ENCODE data around the gene PHACTR3. TPM values are rescaled to one million over a fixed set of nuclear protein-coding genes. Genes with fewer than 3 reads are reported as not detected.

Gene PHACTR3
- total RNA-seq, 1 donor from 2014 or later, result 2.1 TPM

DNA sequence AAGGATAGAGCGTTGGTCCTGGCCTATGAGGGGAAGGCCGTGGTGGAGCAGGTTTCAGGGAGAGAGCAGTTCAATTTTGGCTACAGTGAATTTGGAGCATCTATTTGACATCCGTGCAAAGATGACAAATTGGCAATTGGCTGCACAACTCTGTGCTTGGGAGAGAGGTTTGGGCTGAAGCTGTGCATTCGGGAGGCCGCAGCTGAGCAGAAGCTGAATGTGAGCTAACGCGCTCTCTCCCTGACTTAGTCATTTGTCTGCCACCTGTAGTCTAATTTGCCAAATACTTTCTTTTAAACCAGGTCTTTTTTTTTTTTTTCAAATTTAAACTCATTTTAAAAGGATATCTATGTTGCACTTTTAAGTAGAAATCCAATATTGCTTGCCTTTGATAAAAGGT is 78.8 kb downstream of the PHACTR3 start:
- Mint-ChIP-seq H3K36me3 (no peaks in the 10 kb centered on the region), H3K27ac (no peak overlapping the region), H3K9me3 (no peaks in the 10 kb centered on the region), H3K27me3 (peaks cover 49% of the 10 kb centered on the region), H3K4me3 (no peak overlapping the region), H3K4me1 (ENCODE audit: unreplicated experiment) (no peaks in the 10 kb centered on the region)
- DNase-seq (ENCODE audit: extremely low spot score, unreplicated experiment), result no peak
- TF ChIP-seq, protein P1, sequence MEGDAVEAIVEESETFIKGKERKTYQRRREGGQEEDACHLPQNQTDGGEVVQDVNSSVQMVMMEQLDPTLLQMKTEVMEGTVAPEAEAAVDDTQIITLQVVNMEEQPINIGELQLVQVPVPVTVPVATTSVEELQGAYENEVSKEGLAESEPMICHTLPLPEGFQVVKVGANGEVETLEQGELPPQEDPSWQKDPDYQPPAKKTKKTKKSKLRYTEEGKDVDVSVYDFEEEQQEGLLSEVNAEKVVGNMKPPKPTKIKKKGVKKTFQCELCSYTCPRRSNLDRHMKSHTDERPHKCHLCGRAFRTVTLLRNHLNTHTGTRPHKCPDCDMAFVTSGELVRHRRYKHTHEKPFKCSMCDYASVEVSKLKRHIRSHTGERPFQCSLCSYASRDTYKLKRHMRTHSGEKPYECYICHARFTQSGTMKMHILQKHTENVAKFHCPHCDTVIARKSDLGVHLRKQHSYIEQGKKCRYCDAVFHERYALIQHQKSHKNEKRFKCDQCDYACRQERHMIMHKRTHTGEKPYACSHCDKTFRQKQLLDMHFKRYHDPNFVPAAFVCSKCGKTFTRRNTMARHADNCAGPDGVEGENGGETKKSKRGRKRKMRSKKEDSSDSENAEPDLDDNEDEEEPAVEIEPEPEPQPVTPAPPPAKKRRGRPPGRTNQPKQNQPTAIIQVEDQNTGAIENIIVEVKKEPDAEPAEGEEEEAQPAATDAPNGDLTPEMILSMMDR (conservative IDR thresholded peaks at IDR 0.05), result no peak

DNA sequence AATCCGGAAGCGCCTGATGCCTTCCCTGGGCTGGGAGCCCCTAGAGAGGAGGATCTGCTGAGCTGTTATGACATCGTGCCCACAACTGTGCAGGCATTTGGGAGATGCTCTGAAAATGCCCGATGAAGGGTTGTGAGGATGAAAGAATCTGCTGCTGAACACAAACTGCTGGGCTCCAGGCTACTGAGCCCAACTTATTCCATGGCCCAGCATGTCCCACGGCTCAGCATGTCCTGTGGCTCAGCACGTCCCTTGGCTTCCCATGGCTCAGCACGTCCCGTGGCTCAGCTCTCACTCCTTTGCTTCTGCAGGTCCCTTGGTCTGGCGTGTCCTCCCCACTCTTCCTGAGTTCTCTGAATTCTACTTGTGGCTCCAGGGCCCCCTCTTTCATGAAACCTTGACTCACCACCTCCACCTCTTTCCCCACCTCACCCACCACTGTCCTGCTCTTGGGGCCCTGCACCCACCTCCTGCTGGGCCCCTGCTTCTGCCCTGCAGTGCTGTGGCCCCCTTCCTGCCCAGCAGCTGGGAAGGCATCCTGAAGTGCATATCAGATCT is 80.4 kb downstream of the PHACTR3 start:
- TF ChIP-seq, protein P1 (conservative IDR thresholded peaks at IDR 0.05), result no peak
- no peak for DNase-seq (ENCODE audit: extremely low spot score, unreplicated experiment)
- Mint-ChIP-seq H3K4me1 (ENCODE audit: unreplicated experiment) (no peaks in the 10 kb centered on the region), H3K4me3 (no peak overlapping the region), H3K9me3 (no peaks in the 10 kb centered on the region), H3K27ac (no peak overlapping the region), H3K27me3 (peaks cover 46% of the 10 kb centered on the region), H3K36me3 (no peaks in the 10 kb centered on the region)

DNA sequence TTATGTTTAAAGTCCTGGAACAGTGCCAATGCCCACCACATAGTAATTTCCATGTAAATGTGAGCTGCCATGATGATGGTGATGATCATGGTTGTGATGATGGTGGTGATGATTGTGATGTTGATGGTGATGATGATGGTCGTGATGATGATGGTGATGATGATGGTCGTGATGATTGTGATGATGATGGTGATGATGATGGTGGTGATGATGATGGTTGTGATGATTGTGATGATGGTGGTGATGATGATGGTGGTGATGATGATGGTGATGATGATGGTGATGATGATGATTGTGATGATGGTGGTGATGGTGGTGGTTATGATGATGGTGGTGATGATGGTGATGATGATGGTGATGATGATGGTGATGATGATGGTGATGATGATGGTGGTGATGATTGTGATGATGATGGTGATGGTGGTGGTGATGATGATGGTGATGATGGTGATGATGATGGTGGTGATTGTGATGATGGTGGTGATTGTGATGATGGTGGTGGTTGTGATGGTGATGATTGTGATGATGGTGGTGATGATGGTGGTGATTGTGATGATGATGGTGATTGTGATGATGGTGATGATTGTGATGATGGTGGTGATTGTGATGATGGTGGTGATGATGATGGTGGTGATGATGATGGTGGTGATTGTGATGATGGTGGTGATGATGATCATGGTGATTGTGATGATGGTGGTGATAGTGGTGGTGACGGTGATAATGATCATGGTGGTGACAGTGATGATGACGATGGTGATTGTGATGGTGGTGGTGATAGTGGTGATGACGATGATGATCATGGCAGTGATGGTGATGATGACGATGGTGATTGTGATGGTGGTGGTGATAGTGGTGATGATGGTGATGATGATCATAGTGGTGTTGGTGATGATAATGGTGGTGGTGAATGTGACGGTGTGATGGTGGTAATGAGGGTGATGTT is 82.3 kb downstream of the PHACTR3 start:
- no peak for DNase-seq (ENCODE audit: extremely low spot score, unreplicated experiment)
- Mint-ChIP-seq H3K27me3 (peaks cover 46% of the 10 kb centered on the region), H3K4me3 (no peak overlapping the region), H3K9me3 (no peaks in the 10 kb centered on the region), H3K4me1 (ENCODE audit: unreplicated experiment) (no peaks in the 10 kb centered on the region), H3K36me3 (no peaks in the 10 kb centered on the region), H3K27ac (no peak overlapping the region)
- TF ChIP-seq, protein P1 (conservative IDR thresholded peaks at IDR 0.05), result no peak

DNA sequence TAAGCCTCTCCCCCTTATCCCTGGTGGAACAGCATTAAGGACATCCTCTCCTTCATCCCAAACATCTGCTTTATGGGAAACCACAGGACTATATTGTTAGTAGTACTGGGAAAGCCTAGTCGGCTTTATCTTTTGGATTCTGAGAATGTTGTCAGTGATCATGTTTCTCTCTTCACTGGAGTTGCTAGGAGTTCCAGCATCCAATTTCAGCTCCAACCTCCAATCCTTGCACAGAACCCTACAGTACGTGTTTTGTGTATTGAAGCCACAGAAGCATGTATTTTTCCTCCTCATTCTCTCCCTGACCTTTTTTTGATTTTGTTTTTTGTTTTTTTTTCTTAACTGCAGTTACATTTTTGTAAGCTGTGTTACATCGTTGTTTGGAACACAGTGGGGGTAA is 84.0 kb downstream of the PHACTR3 start:
- no peaks in the 10 kb centered on the region for H3K36me3 Mint-ChIP-seq
- H3K27ac Mint-ChIP-seq, result no peak overlapping the region
- DNase-seq (ENCODE audit: extremely low spot score, unreplicated experiment), result no peak
- no peaks in the 10 kb centered on the region for H3K4me1 Mint-ChIP-seq (ENCODE audit: unreplicated experiment)
- no peak overlapping the region for H3K4me3 Mint-ChIP-seq
- TF ChIP-seq, protein P1 (conservative IDR thresholded peaks at IDR 0.05), result no peak
- H3K27me3 Mint-ChIP-seq, result peaks cover 49% of the 10 kb centered on the region
- H3K9me3 Mint-ChIP-seq, result no peaks in the 10 kb centered on the region

DNA sequence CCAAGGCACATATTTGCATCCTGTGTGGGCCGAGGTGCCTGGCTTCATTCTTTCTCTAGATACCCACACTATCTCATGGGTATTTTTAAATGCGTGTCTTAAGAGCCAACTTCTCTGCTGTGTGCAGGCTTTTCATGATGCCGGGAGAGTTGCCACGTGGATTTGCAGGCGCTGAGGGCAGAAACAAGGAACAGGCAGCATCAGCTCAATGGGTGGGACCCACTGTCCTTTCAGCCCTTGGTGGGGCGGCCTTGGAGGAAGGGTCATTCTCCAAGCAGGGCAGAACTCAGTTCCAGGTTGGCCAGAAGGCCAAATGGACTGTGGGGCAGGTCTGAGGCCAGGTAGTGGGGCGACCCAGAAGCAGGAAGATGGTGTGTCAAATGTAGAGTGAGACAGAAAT is 84.7 kb downstream of the PHACTR3 start:
- Mint-ChIP-seq H3K9me3 (no peaks in the 10 kb centered on the region), H3K4me3 (no peak overlapping the region), H3K27ac (no peak overlapping the region)

More for the DNA sequence above, 84.7 kb downstream of the PHACTR3 start:
- Mint-ChIP-seq H3K27me3 (peaks cover 47% of the 10 kb centered on the region), H3K36me3 (no peaks in the 10 kb centered on the region), H3K4me1 (ENCODE audit: unreplicated experiment) (no peaks in the 10 kb centered on the region)
- TF ChIP-seq, protein P1 (conservative IDR thresholded peaks at IDR 0.05), result no peak
- DNase-seq (ENCODE audit: extremely low spot score, unreplicated experiment), result no peak
